Activated CD8-positive, alpha-beta memory T cell treated with anti-CD3 and anti-CD28 coated beads for 4 hours (primary cell): ENCODE results near the gene C2orf68.
"Not testable (repeated sequence)": the region's sequence is repeated elsewhere in the genome, so short reads cannot be mapped to it uniquely, and the experiment has no call there.

Source experiments
- DNase-seq, 2 donors: peaks; one replicate each; pipeline ENCODE4 v3.0.0-alpha.2; 2020; ENCODE audit warnings: low read depth in 2 of 2

C2orf68 gene

DNA sequence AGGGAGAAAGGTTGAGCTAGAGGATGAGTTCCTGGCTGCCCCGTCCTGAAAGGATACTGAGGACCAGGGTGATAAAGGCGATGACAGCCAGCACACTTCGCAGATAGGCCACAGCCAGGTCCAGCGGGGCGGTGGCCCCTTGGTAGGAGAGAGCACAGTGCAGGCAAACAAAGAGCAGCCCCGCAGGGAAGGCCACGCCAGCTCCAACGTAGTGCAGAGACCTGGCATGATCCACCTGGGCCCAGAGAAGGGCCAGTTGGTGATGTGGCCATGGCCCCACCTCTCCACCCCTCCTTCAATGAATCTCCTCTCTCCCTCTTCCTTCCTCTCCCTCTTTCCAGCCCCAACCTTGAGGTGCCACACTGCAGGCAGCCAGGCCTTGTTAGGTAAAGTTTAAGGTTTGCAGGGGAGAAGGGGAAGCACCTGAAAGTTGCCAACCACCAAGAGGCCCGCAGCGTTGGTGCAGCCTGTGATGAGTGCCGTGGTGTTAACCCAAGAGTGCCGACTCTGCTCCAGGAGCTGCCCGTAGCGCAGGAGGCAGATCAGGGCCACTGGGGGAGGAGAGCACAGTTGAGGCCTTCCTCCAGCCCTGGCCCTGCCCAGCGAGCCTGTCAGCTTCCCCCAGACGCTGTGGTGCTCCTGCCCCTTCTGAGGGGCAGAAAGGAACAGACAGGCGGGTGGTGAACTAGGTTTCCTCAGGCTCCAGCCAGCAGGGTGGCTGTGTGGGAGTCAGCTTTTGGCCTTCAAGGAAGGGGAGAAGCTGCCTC lies 12.2 kb downstream of the C2orf68 start:
- DNase-seq, result no peak

DNA sequence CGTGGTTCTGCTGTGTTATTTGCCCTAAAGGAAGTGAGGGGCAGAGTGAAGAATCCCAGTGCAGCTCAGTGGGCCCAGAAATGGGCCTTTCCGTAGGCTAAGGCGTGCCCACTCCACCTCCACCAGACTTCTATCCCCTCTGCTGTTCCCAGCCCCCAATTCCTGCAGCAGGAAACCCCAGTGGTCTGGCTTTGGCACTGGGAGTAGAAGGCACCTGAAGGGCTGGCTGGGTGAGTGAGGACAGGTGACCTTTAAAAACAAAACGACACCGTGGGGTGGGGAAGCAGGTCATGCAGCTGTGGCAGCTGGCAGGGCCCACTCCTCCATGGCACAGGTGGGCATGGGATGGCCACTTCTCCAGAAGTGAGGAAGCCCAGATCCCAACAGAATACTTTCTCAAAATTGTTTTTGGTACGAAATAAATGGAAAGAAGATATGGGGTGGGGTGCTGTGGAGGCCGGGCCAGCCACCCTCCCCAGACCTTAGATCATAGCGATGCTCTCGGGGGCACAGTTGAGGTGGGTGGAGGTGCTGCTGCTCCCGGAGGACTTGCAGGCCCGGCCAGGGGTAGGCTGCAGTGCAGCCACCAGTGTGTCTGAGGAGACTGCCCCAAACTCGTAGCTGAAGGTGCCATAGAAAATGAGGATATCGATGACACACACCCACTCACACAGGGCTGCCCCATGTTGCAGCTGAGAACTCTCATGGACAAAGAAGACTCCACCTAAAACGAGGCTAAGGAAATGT lies 13.1 kb downstream of the C2orf68 start:
- no peak for DNase-seq

DNA sequence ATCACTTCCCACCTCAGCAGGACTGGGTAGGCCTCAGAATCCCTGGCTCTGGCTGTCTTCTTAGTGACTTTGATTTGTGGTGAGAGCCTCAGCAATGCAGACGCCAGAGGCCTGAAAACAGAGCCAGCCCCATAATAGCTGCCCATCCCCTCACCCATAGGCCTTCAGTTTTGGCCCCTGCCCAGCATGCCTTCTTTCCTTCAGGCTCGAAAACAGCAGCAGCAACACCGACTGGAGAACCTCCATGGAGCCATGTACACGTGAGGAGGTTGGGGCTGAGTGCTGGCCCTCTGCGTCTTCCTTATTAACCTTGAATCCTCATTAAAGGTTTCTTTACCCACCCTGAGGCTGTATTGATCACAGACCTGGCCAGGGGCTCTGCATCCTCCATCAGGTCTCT lies 14.6 kb downstream of the C2orf68 start:
- no peak for DNase-seq

DNA sequence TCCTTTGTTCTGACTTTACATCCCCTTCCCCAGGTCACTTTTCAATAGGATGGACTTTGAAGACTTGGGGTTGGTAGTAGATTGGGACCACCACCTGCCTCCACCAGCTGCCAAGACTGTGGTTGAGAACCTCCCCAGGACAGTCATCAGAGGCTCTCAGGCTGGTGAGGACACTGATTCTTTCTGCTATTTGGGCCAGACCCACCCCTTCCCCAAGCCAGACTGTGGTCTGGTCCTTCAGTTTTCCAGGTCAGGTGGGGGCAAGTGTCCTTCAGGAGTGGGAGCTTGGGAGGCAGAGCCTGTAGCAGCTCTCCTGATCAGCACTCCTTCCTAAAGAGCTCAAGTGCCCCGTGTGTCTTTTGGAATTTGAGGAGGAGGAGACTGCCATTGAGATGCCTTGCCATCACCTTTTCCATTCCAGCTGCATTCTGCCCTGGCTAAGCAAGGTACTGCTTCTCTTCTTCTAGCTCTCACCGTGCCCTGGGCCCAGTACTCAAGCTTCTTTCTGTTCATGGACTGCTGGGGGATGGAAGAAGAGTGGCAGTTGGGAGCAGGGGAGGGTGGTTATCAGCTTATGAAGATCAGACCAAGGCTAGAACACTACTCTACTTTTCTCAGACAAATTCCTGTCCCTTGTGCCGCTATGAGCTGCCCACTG lies 15.3 kb downstream of the C2orf68 start:
- no peak for DNase-seq

DNA sequence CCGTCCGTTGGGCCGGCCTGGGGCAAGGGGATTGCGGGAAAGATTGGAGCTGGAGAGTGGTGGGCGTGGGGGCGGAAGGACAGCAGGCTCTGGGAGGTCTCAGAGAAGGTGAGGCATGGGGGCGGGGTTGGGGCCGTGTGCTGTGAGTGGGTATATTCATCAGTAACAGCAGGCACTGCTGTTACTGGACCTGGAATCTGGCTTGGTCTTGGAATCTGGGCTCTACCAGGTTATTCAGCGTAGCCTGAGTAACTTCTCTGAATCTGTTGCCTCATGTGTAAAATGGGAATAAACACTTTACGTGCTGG lies 15.9 kb downstream of the C2orf68 start:
- DNase-seq, result no peak

DNA sequence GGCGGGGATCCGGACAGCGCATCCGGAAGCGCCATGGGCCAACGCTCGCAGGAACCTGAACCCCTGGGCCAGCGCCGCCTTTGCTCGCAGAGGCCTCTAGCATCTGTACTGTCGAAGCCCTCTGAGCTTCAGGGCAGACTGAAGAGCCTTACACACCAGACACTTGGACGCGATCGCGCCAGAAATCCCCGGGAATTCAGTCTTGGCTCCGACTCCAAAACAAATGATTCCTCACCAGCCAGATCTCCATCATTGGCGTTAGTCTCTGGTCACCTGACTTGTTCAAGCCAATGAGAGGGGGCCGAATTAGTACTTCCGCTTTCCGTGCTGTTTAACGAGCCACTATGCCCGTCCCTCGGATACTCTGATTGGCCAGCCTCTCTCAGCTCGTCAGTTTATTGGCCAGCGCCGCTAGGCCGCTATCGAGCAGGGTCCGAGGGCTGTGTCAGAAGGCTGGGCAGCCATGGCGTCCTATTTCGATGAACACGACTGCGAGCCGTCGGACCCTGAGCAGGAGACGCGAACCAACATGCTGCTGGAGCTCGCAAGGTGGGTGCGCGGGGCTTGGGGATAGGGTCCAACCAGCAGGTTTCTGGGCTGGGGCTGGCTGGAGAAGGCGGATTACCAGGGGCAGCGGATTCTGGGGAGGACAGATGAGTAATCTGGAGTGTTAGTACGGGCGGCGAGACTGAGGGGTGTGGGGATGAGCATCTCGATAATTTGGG lies 16.4 kb downstream of the C2orf68 start, which contains the start of gene RNF181:
TSS of gene RNF181 (plus strand) at position 445 of the 725 bp plus-strand sequence. CDS start at position 464, 19 bp downstream.
- peak; percentile 74 to 83 for DNase-seq

DNA sequence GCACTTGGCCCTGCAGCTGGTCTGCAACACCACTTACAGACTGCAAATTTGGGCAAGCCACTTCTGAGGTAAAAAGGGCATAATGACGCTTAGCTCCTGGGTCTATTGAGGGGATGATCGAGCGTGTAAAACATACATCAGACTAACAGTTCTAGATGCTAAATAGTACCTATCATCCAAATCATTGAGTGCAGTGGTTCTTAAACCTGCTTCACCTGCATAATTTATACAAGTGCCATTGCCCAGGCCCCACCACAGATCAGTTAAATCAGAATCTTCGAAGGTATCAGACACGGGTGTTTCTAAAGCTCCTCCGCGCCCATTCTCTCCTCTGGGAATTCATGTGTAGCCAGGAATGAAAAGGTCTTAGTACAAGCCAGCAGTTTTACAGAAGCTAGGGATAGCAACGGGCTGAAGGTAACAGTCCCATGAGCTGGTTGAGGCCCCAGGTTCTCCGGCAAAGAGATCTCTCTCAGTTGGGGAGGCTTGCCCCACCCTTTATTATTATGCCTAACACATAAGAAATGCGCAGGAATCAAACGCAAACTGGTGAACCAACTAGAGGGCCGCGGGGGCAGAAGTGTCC lies 17.1 kb downstream of the C2orf68 start:
- no peak for DNase-seq

DNA sequence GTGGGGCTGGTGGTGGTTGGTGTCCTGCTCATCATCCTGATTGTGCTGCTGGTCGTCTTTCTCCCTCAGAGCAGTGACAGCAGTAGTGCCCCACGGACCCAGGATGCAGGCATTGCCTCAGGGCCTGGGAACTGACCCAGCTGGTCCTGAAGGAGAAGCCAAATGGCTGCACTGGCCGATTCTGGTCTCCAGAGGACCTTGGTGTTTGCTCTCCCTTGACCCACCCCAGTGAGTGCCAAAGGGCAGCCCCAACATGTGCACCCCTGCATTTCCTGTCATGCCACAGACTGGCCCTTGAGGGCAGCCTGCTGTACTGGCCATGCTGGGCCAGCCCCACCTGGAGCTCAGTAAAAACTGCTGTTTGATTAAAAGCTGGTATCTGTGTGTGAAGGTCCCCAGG lies 18.8 kb downstream of the C2orf68 start:
- no peak for DNase-seq

DNA sequence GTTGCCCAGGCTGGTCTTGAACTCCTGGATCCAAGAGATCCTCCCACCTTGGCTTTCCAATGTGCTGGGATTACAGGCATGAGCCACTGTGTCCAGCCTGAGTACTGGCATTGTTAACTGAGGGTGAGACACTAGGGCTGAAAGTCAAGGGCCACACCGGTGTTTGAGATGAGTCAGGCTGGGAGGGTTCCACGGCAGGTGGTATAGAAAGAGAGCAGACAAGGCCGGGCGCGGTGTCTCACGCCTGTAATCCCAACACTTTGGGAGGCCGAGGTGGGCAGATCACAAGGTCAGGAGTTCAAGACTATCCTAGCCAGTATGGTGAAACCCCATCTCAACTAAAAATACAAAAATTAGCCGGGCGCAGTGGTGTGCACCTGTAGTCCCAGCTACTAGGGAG lies 19.6 kb downstream of the C2orf68 start:
- DNase-seq, result not testable (repeated sequence)

DNA sequence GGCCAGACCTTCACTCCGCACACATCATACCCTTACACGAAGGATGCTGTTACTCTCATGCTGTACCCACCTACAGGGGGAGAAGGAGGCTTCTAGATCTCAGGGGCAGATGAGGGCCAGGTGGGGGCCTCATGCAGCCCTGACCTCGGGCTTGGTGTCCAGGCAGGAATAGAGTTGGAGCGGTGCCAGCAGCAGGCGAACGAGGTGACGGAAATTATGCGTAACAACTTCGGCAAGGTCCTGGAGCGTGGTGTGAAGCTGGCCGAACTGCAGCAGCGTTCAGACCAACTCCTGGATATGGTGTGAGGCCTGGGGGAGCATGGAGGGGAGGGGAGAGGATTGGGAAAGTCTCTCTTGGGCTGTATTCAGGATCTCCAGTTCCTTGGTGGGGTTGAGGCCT lies 20.3 kb downstream of the C2orf68 start:
- no peak for DNase-seq

DNA sequence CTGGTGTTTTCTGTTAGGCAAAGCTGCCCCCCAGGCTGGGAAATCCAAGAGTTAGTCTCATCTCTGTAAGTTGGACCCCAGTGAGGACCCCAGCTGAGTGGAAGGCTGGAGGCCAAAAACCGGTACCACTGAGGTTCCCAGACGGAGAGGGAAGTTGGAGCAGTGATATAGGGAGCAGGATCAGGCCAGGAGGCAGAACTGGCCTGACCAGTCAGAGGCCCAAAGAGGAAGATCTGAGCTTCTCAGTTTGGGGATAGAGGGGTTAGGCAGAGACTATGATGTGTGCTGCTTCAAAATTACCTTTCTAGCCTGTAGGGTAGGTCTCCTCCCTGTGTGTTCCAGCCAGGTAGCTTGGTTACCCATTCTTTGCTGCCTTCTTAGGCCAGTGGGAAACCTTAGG lies 20.9 kb downstream of the C2orf68 start:
- no peak for DNase-seq

DNA sequence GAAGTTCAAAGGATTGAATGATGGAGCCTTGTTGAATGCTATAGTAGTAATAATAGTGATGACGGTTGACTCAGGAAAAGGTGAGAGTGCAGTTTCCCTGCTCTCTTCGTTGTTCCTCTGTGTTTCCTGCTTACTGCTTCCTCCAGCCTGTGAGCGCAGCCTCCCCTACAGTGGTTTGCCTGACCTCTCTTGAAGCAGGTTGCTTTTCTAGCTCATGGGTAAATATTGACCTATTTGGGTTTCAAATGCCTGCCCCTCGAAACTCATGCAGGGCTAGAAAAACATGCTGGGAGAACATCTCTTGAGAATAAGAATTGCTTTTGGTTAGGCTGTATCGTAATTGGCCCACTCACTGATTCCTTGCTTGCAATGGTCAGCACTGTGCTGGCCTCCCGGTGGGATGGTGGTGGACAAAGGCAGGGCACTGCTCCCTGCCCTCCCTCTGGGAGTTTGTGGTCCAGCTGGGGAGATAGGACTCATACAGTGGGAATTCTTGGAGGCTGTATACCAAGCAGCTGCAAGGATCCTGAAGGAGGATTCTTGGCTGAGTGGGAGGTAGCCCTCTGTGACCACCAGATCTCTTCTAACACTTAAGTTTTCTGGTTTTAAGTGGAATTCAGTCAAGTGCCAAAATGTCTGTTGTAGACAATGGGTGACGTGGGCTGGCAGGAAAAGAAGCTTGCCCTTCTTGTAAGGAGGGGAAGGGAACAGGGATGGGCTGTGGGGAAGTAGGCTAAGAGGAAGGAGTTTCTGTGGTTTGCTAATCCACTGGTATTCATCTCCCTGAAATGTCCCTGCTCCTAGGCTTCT lies 21.7 kb downstream of the C2orf68 start:
- no peak for DNase-seq

DNA sequence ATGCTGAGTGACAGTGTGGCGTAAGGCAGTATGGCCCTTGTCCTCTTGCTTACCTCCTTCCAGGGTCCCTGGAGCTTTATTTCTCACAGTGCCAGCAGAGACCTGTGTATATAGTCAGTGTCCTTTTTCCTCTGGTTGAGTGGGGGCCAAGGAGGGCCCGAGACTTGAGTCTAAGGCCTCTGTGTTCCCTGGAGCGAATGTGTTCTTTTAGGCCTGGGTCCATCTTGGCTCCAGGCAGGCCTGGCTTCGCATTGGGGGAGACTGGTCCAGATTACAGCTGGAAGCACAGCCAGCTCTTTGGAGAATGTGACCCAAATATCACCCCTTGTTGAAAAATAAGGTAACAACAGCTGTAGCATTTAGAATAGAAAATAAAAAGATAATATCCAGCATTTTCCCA lies 22.7 kb downstream of the C2orf68 start:
- DNase-seq, result no peak

DNA sequence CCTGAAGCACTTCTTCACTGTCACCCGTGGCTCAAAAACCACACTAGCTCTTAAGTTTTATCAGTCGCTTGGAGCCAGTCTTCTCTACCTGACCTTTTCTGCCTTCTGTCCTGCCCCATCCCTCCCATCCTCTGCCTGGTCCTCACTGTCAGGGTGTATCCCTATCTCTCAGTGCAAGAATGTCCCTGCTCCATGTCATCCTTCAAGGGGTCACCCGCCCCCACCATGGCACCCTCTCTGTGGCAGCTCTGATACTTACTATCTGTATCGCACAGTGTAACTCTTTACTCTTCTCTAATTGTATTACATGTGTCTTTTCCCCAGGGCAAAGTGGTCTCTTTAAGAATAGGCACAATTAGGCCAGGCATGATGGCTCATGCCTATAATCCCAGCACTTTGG lies 23.2 kb downstream of the C2orf68 start:
- no peak for DNase-seq

DNA sequence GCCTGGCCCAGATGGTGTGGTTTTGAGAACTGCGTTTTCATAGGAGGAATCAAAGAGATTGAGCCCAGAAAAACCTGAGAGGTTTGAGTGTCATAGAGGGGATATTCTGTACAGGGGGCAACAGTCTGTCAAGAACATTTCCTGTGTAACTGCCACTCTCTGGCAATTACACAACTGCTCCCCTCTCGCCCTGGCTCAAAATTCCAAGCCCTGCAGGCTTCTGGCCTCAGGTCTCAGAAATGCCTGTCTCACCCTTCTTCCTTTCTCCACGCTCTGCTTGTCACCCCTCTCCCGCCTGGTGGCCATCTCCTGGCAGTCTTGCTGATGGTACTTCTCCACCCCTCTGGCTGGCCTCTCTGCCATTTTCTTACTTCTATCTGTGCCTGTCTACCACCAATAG lies 23.6 kb downstream of the C2orf68 start:
- DNase-seq, result no peak

DNA sequence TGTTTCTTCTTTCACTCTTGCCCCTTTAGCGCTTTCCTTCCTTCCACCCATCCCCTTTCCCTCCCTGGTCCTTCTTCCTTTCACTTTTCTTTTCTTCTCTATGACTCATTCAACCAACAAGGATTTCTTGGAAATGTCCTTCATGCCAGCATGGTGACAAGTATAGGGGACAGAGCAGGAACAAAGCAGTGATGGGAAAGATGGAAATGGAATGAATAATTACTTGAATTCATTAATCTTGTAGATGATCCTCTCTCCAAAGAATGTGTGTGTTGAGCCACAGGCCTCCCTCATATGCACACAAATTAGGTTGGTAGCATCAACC lies 26.1 kb downstream of the C2orf68 start:
- DNase-seq, result no peak

DNA sequence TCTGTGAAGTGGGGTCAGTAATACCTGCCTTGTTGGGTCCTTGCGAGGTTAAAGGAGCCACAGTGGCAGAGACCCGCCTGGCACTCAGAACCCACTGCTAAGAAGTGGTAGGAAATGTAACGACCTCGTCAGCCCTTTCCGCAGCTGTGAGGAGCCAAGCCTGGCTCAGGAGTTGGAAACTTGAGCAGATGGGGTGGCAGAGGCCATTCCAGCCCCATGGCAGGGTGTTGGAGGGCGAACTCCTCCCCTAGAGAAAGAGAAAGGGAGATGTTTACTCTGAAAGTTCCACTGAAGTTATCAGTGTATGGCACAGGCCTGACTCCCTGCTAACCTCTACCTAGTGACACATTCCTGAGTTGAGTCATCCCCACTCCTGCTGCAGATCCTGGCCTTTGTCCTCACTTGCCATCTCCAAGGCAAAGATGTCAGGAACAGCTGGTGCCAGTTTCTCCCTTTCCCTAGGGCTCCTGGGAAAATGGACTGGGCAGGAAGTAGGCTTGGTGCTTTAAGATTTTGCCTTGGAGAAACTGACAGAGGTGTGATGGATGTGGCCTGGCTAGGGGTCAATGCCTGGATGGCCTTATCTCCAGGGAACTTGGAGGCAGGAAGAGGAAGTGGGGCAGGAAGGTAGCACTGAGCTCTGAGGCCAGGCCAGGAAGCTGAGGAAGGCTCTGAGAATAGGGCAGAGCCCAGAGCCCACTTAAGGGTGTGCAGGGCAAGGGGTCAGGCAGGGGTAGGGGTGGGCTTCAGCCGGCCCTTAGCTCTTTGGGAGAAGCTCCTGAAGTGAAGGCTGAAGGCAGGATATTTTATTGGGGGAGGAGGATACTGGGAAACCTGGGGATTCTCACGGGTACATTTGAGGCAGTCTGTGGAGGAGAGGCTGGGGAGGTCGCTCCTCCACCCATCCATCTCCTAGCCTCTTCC lies 26.7 kb downstream of the C2orf68 start:
- no peak for DNase-seq

DNA sequence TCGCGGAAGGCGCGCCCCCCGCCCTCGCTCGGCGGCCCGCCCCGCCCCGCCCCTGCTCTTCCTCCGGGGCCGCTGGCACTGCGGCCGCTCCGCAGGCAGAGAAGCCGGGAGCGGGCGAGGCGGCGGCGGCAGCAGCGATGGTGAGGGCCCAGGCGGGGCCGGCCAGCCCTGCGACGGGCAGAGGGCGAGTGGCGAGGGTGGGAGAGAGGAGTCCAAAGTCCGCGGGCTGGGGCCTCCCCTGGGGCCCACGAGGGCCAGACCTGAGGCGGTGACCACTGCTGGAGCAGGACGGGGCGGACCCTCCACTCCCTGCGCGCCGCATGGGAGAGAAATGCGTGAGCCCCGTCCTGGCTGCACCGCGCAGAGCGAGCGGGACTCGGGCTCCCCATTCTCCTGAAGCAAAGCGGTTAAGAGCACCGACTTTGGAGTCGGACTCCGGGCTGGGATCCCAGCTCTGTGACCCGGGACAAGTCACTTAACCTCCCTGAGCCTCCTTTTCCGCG lies 27.5 kb downstream of the C2orf68 start, which contains the start of gene VAMP5:
TSS of gene VAMP5 (plus strand) at position 78 of the 503 bp plus-strand sequence. CDS start at position 138, 60 bp downstream.
- no peak for DNase-seq

DNA sequence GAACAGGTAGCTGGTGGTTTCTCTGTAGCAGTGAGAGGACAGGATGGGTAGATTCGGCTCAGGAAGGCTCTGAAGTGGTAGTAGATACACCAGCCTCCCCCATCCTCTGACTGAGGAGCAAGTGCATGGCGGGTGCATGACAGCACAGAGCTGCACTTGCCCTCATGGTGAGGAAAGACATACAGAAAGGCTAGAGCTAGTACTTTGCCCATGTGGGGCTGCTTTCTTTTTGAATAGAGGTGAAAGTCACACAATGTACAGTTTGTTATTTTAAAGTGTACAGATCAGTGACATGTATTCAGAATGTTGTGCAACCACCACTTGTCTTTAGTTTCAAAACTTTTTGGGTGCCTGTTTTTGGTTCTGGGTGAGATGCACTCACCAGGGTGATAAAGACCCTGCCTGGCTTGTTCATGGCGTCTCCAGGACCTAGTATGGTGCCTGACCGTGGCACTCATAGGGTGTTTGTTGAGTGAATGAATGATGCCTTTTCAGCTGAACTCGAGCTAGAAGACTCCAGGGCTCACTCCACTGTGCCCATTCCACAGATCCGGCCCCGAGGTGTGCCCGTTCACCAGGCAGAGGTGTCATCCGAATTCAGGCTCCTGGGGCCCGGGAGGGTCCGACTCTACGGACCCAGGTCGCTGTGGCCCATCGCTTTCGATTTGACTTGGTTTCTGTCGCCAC lies 28.1 kb downstream of the C2orf68 start:
- DNase-seq, result no peak
